Esophagus squamous epithelium (tissue), 4 donors: ENCODE results near the gene ARFGEF3.

ENCODE experiments used
- POLR2A ChIP-seq, 4 donors: fragments of 450-650 bp; IDR thresholded peaks; one replicate each; pipeline ENCODE4 v1.6.1; 2017; ENCODE audit warnings: antibody characterized with exemption in 4 of 4, mild to moderate bottlenecking in 4 of 4, moderate library complexity in 3 of 4
- TF ChIP-seq, protein P1 (sequence below), 6 experiments: fragments of 450-650 bp in 4 of 6; fragments of 200-600 bp in 2 of 6; sonication (generic) in 2 of 6; IDR thresholded peaks; one replicate each; pipeline ENCODE4 v1.5.1; 2016 to 2019; ENCODE audit warnings: antibody characterized with exemption in 6 of 6, mild to moderate bottlenecking in 4 of 6, moderate library complexity in 4 of 6

DNA sequence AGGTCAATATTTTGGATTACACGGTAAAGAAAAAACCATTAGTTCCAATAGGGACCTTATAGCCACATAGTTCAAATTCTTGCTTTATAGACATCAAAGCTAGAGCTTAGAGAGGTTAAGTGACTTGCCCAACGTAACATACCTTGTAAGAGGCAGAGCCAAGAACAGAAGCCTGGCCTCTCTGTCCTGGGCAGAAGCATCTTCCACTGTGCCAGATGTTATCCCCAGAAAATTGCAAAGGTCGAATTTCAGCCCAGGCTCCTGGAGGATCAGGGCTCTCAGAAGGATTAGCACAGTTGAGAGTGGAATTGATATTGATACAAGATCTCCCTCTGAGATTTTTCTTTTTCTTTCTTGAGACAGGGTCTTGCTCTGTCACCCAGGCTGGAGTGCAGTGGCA, 222.0 kb downstream of the ARFGEF3 start:
- TF ChIP-seq, protein P1, sequence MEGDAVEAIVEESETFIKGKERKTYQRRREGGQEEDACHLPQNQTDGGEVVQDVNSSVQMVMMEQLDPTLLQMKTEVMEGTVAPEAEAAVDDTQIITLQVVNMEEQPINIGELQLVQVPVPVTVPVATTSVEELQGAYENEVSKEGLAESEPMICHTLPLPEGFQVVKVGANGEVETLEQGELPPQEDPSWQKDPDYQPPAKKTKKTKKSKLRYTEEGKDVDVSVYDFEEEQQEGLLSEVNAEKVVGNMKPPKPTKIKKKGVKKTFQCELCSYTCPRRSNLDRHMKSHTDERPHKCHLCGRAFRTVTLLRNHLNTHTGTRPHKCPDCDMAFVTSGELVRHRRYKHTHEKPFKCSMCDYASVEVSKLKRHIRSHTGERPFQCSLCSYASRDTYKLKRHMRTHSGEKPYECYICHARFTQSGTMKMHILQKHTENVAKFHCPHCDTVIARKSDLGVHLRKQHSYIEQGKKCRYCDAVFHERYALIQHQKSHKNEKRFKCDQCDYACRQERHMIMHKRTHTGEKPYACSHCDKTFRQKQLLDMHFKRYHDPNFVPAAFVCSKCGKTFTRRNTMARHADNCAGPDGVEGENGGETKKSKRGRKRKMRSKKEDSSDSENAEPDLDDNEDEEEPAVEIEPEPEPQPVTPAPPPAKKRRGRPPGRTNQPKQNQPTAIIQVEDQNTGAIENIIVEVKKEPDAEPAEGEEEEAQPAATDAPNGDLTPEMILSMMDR (IDR thresholded peaks at IDR 0.05) = no peak
- TF ChIP-seq POLR2A (IDR thresholded peaks at IDR 0.05) = no peak
